Activated gamma-delta T cell treated with Interleukin-2 at 50 U/mL for 16 hours (primary cell): ENCODE measurements around the gene GPC5.

ENCODE experiments used
- DNase-seq: peaks from one replicate; pipeline ENCODE4 v3.0.0-alpha.2; 2020

Gene GPC5

GRCh38 chr13:91544723-91545122 is 146.3 kb downstream of the GPC5 start:
- no peak for DNase-seq

- no peak for DNase-seq
Measured at GRCh38 chr13:91546900-91547299, 148.5 kb downstream of the GPC5 start.

GRCh38 chr13:91553584-91553983 is 155.2 kb downstream of the GPC5 start:
- no peak for DNase-seq

- no peak for DNase-seq
Measured at GRCh38 chr13:91554101-91554500, 155.7 kb downstream of the GPC5 start.

- DNase-seq: no peak
Measured at GRCh38 chr13:91557328-91558090, 159.1 kb downstream of the GPC5 start.

GRCh38 chr13:91563799-91564198 is 165.4 kb downstream of the GPC5 start:
- no peak for DNase-seq

GRCh38 chr13:91564396-91564795 is 166.0 kb downstream of the GPC5 start:
- no peak for DNase-seq

GRCh38 chr13:91565296-91565695 is 166.9 kb downstream of the GPC5 start:
- no peak for DNase-seq

GRCh38 chr13:91567485-91568207 is 169.2 kb downstream of the GPC5 start:
- no peak for DNase-seq

GRCh38 chr13:91571681-91572080 is 173.3 kb downstream of the GPC5 start:
- no peak for DNase-seq

GRCh38 chr13:91572439-91572838 is 174.0 kb downstream of the GPC5 start:
- DNase-seq: no peak

GRCh38 chr13:91572944-91573598 is 174.7 kb downstream of the GPC5 start:
- DNase-seq: no peak

- no peak for DNase-seq
Measured at GRCh38 chr13:91574766-91575165, 176.3 kb downstream of the GPC5 start.

- no peak for DNase-seq
Measured at GRCh38 chr13:91576590-91576989, 178.2 kb downstream of the GPC5 start.

- DNase-seq: no peak
Measured at GRCh38 chr13:91579320-91579719, 180.9 kb downstream of the GPC5 start.

GRCh38 chr13:91580749-91581148 is 182.3 kb downstream of the GPC5 start:
- DNase-seq: no peak

GRCh38 chr13:91586609-91587008 is 188.2 kb downstream of the GPC5 start:
- DNase-seq: no peak

- no peak for DNase-seq
Measured at GRCh38 chr13:91588541-91588940, 190.1 kb downstream of the GPC5 start.

- DNase-seq: no peak
Measured at GRCh38 chr13:91592056-91593014, 193.9 kb downstream of the GPC5 start.

- DNase-seq: no peak
Measured at GRCh38 chr13:91593456-91593855, 195.0 kb downstream of the GPC5 start.

GRCh38 chr13:91594061-91594460 is 195.6 kb downstream of the GPC5 start:
- no peak for DNase-seq

- no peak for DNase-seq
Measured at GRCh38 chr13:91595677-91596076, 197.3 kb downstream of the GPC5 start.

GRCh38 chr13:91596842-91597241 is 198.4 kb downstream of the GPC5 start:
- no peak for DNase-seq
